ENCODE data around the gene ADAMTSL2.

ADAMTSL2 gene

DNA sequence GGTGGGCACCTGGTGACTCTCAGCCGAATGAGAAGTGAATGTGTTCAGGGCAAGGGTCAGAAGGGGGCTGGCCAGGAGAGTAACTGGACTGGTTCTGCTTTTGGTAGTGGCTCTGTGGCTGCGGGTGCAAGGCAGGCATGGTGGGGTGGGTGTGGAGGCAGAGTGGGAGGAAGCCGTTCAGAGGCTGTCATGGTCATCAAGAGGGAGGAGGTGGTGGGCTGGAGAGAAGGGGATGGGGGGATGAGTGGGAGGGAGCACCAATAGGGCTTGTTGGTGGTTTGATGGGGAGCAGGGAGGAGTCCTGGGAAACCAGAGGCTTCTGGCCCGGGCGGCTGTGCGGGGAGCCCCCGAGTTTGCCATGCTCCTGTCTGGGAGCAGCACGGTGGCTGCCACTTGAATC lies 61.4 kb downstream of the ADAMTSL2 start:
- no peak for DNase-seq (ENCODE audit: low read depth)
- in situ Hi-C loops (cut with HindIII; ENCODE audit: low sequenced_read_pairs), result loop anchor here (5.0 kb wide), 1 partner anchor 76 kb away; no protein-coding TSS in a partner anchor
- H3K4me3 ChIP-seq (ENCODE audit: low read depth, low read length), result no peak overlapping the region
- TF ChIP-seq, protein P1, sequence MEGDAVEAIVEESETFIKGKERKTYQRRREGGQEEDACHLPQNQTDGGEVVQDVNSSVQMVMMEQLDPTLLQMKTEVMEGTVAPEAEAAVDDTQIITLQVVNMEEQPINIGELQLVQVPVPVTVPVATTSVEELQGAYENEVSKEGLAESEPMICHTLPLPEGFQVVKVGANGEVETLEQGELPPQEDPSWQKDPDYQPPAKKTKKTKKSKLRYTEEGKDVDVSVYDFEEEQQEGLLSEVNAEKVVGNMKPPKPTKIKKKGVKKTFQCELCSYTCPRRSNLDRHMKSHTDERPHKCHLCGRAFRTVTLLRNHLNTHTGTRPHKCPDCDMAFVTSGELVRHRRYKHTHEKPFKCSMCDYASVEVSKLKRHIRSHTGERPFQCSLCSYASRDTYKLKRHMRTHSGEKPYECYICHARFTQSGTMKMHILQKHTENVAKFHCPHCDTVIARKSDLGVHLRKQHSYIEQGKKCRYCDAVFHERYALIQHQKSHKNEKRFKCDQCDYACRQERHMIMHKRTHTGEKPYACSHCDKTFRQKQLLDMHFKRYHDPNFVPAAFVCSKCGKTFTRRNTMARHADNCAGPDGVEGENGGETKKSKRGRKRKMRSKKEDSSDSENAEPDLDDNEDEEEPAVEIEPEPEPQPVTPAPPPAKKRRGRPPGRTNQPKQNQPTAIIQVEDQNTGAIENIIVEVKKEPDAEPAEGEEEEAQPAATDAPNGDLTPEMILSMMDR (IDR thresholded peaks at IDR 0.05; ENCODE audit: low read depth, low read length, missing control alignments), result no peak

DNA sequence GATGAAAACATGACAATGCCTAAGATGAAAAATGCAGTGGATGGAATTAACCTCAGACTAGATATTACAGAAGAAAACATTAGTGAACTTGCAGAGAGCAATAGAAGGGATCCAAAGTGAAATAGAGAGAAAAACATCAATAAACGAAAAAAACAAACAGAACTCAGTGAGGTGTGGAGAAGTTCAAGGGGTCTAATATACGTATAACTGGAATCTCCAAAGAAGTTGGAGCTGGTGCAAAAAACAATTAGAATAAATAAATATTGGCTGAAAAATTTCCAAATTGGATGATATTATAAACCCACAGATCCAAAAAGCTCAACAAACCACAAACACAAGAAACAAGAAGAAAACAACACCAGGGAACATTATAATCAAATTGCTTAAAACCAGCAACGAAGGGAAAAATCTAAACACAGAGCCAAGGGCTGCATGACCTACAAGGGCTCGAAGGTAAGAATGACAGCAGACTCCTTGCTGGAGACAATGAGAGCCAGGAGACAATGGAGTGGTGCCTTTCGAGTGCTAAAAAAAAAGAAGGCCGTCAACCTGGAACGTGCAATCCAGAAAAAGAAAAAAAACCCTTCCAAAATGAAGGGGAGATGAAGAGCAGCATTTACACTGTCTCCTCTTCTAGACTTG lies 62.9 kb downstream of the ADAMTSL2 start:
- DNase-seq (ENCODE audit: low read depth), result no peak
- in situ Hi-C loops (cut with HindIII; ENCODE audit: low sequenced_read_pairs), result loop anchor here (5.0 kb wide), 1 partner anchor 75 kb away; no protein-coding TSS in a partner anchor
- H3K4me3 ChIP-seq (ENCODE audit: low read depth, low read length), result no peak overlapping the region
- TF ChIP-seq, protein P1 (IDR thresholded peaks at IDR 0.05; ENCODE audit: low read depth, low read length, missing control alignments), result no peak

DNA sequence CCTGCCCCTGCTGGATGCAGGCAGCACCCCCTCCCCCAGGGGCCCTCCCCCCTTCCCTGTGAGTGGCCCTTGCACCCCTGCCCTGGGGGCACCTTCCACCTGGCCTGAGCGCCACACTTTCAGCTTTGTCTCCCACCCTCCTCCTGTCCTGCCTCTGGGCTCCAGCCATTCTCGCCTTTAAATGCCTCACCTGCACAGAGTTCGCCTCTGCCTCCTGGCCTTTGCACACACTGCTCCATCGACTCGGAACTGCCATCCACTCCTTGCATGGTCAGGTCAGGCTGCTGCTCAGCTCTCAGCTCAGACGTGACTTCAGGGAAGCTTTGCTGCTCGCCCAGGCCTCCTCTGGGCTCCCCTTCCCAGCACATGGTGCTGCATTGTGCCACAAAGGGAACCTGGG lies 64.5 kb downstream of the ADAMTSL2 start:
- DNase-seq (ENCODE audit: low read depth), result no peak
- in situ Hi-C loops (cut with HindIII; ENCODE audit: low sequenced_read_pairs), result loop anchor here (5.0 kb wide), 1 partner anchor 73 kb away; no protein-coding TSS in a partner anchor
- TF ChIP-seq, protein P1 (IDR thresholded peaks at IDR 0.05; ENCODE audit: low read depth, low read length, missing control alignments), result no peak
- H3K4me3 ChIP-seq (ENCODE audit: low read depth, low read length), result no peak overlapping the region

DNA sequence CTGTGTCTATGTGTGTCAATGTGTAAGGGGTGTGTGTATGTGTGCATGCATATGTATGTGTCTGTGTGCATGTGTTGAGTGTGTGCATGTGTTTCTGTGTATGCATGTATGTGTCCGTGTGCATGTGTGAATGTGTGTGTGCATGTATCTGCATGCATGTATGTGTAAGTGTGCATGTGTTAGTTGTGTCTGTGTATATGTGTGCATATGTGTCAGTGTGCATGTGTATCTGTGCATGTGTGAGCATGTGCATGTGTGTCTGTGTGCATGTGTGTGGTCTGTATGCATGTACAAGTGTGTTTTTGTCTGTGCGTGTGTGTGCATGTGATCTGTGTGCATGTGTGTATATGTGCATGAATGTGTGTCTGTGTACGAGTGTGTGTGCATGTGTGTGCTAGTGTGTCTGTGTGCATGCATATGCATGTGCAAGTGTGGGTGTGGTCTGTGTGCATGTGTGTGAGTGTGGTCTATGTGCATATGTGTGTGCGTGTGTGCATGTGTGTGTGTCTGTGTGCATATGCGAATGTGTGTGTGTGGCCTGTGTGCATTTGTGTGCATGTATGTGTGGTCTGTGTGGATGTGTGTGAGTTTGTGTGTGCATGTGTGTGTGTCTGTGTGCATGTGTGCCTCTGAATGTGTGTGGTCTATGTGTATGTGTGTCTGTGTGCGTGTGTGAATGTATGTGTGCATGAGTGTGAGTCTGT lies 65.1 kb downstream of the ADAMTSL2 start:
- no peak for DNase-seq (ENCODE audit: low read depth)
- no peak overlapping the region for H3K4me3 ChIP-seq (ENCODE audit: low read depth, low read length)
- TF ChIP-seq, protein P1 (IDR thresholded peaks at IDR 0.05; ENCODE audit: low read depth, low read length, missing control alignments), result no peak
- in situ Hi-C loops (cut with HindIII; ENCODE audit: low sequenced_read_pairs), result loop anchor here (5.0 kb wide), 1 partner anchor 73 kb away; no protein-coding TSS in a partner anchor

DNA sequence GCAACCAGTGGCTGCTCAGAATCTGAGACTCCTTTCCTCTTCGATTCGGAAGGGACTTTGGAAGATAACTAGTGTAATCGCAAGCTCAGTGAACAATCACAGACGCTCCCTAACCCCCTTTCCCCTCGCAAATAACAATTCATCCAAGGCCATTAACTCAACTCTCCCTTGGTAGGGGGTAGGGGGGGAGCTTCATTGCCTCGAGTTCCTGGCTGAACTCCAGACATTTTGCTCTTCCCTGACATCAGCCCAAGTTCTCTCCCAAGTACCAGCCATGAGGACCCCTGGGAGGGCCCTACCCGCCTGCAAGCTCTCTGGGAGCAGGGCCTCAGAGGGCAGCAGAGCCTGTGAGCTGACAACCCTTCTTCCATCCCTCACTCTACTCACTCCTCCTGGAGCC lies 66.2 kb downstream of the ADAMTSL2 start:
- TF ChIP-seq, protein P1 (IDR thresholded peaks at IDR 0.05; ENCODE audit: low read depth, low read length, missing control alignments), result no peak
- no peak overlapping the region for H3K4me3 ChIP-seq (ENCODE audit: low read depth, low read length)
- no peak for DNase-seq (ENCODE audit: low read depth)
- in situ Hi-C loops (cut with HindIII; ENCODE audit: low sequenced_read_pairs), result no loop called here

DNA sequence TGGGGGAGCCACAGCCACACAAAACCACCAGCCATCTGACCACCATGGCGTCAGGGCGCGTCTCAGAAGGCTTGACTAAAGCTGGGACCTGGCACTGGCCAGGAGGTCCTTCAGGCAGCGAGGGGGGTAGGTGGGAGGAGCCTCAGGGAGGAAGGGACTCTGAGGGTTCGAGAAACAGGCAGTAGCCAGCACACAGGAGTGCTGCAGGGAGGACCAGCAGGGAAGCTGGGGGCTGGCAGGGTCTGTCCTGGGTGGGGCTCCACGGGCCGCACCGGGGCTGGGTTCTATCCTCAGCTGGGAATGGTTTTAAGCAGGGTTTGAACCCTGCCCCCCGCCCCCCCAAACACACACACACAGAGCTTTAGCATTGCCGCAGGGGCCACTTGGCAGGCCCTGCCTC lies 67.2 kb downstream of the ADAMTSL2 start:
- no peak for DNase-seq (ENCODE audit: low read depth)
- in situ Hi-C loops (cut with HindIII; ENCODE audit: low sequenced_read_pairs), result no loop called here
- TF ChIP-seq, protein P1 (IDR thresholded peaks at IDR 0.05; ENCODE audit: low read depth, low read length, missing control alignments), result no peak
- no peak overlapping the region for H3K4me3 ChIP-seq (ENCODE audit: low read depth, low read length)

Measured in astrocyte of the cerebellum (primary cell).